GM21717 (cell line): ENCODE measurements around the gene PGA5.
"Not testable (repeated sequence)": the region's sequence is repeated elsewhere in the genome, so short reads cannot be mapped to it uniquely, and the experiment has no call there.

Experiments
- ATAC-seq: cut with Tn5 transposase; IDR thresholded peaks from one replicate; pipeline ENCODE4 v1.9.1; 2021; ENCODE audit warnings: mild to moderate bottlenecking, moderate library complexity; ENCODE audit not compliant: unreplicated experiment

PGA5 gene

GRCh38 chr11:61240875-61241274 is at the start of gene PGA5:
TSS of gene PGA5 (plus strand) at chr11:61241175. CDS start at chr11:61241227, 52 bp downstream.
- ATAC-seq, result not testable (repeated sequence)

- no peak for ATAC-seq
Observed at GRCh38 chr11:61193596-61193995, 47.4 kb upstream of the PGA5 start.

GRCh38 chr11:61194169-61194671 is 46.8 kb upstream of the PGA5 start:
- ATAC-seq, result no peak

- no peak for ATAC-seq
Observed at GRCh38 chr11:61194981-61195695, 45.8 kb upstream of the PGA5 start.

- ATAC-seq, result no peak
Observed at GRCh38 chr11:61195719-61196118, 45.3 kb upstream of the PGA5 start.

GRCh38 chr11:61198361-61198760 is 42.6 kb upstream of the PGA5 start:
- ATAC-seq, result no peak

GRCh38 chr11:61198948-61199523 is 41.9 kb upstream of the PGA5 start:
- no peak for ATAC-seq

- ATAC-seq, result no peak
Observed at GRCh38 chr11:61201476-61201875, 39.5 kb upstream of the PGA5 start.

GRCh38 chr11:61202950-61203746 is 37.8 kb upstream of the PGA5 start, which contains the start of gene PGA3:
TSS of gene PGA3 (plus strand) at chr11:61203515. CDS start at chr11:61203565, 50 bp downstream.
- ATAC-seq, result not testable (repeated sequence)

- ATAC-seq, result not testable (repeated sequence)
Observed at GRCh38 chr11:61203873-61204272, 37.1 kb upstream of the PGA5 start.

GRCh38 chr11:61204502-61205059 is 36.4 kb upstream of the PGA5 start:
- ATAC-seq, result not testable (repeated sequence)

GRCh38 chr11:61207636-61208310 is 33.2 kb upstream of the PGA5 start:
- not testable (repeated sequence) for ATAC-seq

GRCh38 chr11:61210629-61211028 is 30.3 kb upstream of the PGA5 start:
- ATAC-seq, result not testable (repeated sequence)

GRCh38 chr11:61211327-61211952 is 29.5 kb upstream of the PGA5 start:
- not testable (repeated sequence) for ATAC-seq

GRCh38 chr11:61212202-61212601 is 28.8 kb upstream of the PGA5 start:
- ATAC-seq, result not testable (repeated sequence)

- ATAC-seq, result not testable (repeated sequence)
Observed at GRCh38 chr11:61213711-61214324, 27.2 kb upstream of the PGA5 start.

- ATAC-seq, result not testable (repeated sequence)
Observed at GRCh38 chr11:61218306-61218705, 22.7 kb upstream of the PGA5 start.

- ATAC-seq, result not testable (repeated sequence)
Observed at GRCh38 chr11:61219016-61219415, 22.0 kb upstream of the PGA5 start.

- not testable (repeated sequence) for ATAC-seq
Observed at GRCh38 chr11:61222047-61222446, 18.9 kb upstream of the PGA5 start, which contains the start of gene PGA4. TSS of gene PGA4 (plus strand) at chr11:61222347. CDS start at chr11:61222401, 54 bp downstream.
